ENCODE measurements around the gene FOLH1. TPM values are rescaled to one million over a fixed set of nuclear protein-coding genes. Genes with fewer than 3 reads are reported as not detected.

The FOLH1 gene
- total RNA-seq: 0.14 and 0.46 TPM in 2 replicates

DNA sequence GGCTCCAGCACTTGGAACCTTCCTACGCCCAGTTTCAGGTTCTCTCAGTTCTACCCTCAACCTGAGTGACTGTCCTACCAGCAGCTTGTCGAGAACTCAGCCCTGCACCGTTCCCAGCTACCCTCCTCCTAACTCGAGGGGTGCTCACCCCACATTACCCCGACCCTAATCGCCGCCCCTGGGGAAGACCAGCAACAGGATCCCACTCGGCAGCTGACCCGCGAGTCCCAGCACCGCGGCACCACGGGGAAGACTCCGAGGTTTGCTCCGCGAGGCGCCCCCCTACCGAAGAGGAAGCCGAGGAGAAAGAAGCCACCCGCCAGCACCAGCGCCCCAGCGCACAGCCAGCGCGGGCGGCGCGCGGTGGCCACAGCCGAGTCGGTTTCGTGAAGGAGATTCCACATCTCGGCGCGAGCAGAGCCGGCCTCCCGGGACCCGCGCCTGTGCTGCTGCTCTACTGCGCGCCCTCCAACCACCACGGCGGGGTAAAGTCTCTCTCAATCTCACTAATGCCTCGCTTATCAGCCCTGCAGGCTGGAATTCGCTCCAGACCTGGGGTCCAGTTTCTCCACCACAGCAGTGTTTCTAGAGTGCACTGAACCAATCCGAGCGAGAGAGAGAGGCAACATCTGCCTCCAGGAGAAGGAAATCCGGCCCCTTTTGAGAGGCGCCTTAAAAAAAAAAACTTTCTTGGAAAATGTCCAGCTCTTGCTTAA is at the start of gene FOLH1:
FOLH1 (minus strand) TSS at position 597 of the 716 bp plus-strand sequence; CDS start at position 404, 193 bp downstream.

Other genes starting within 250 kb of the FOLH1 start
- not detected in 2 replicates for gene TRIM51G, start 224.7 kb downstream of the FOLH1 start, total RNA-seq
- not detected in 2 replicates for gene TRIM49B, start 179.8 kb downstream of the FOLH1 start, total RNA-seq
- not detected in 2 replicates for gene TRIM64C, start 149.5 kb downstream of the FOLH1 start, total RNA-seq

All from smooth muscle cell of bladder (primary cell).